Keratinocyte (primary cell): ENCODE results near the gene GFOD1.

Source experiments
- CTCF ChIP-seq, 3 experiments: IDR thresholded peaks in 1 of 3; conservative IDR thresholded peaks in 1 of 3; optimal IDR thresholded peaks in 1 of 3; 2 replicates in 2 of 3; 3 replicates in 1 of 3; pipeline versions ENCODE3 to v1.5.1; 2011; ENCODE audit warnings: low read length in 3 of 3, mild to moderate bottlenecking in 3 of 3, moderate library complexity in 2 of 3, control low read depth in 1 of 3, inconsistent platforms in 1 of 3; ENCODE audit not compliant: insufficient read depth in 2 of 3; ENCODE audit errors: extremely low read depth in 1 of 3
- EZH2 ChIP-seq: IDR thresholded peaks from one replicate; pipeline ENCODE4 v1.6.1; 2012; ENCODE audit warnings: inconsistent platforms, mild to moderate bottlenecking, low read length, moderate library complexity

- no peak for TF ChIP-seq CTCF (optimal IDR thresholded peaks at IDR 0.05 in 1 of 3, IDR thresholded peaks at IDR 0.05 in 1 of 3, conservative IDR thresholded peaks at IDR 0.05 in 1 of 3; ENCODE audit: extremely low read depth in 1 of 3, insufficient read depth in 2 of 3, low read length in 3 of 3)
- TF ChIP-seq EZH2, result no peak
Measured at GRCh38 chr6:13515912-13516311, 28.5 kb upstream of the GFOD1 start.
